ENCODE data around the gene ZNF275.
"Not testable (repeated sequence)": the region's sequence is repeated elsewhere in the genome, so short reads cannot be mapped to it uniquely, and the experiment has no call there.

The ZNF275 gene

DNA sequence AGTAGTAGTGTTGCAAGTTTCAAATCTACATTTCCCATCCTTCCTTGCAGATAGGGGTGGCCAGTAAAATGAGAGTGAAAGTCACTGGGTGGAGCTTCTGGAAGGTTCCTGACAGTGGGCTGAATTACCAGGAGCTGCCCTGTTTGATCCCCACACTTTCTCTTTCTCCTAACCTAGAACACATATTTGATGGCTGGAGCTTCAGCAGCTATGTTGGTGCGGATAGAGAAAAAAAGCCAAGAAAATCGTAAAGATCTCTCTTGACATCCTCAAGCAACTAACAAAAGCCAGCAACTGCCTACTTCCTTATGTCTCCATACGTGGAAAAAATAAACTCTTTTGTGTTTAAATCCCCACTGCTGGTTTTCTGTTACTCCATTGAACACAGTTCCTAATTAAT, 32.2 kb downstream of the ZNF275 start:
- DNase-seq: no peak

GRCh38 chrX:153366878-153367538, 33.1 kb downstream of the ZNF275 start:
- DNase-seq: no peak

DNA sequence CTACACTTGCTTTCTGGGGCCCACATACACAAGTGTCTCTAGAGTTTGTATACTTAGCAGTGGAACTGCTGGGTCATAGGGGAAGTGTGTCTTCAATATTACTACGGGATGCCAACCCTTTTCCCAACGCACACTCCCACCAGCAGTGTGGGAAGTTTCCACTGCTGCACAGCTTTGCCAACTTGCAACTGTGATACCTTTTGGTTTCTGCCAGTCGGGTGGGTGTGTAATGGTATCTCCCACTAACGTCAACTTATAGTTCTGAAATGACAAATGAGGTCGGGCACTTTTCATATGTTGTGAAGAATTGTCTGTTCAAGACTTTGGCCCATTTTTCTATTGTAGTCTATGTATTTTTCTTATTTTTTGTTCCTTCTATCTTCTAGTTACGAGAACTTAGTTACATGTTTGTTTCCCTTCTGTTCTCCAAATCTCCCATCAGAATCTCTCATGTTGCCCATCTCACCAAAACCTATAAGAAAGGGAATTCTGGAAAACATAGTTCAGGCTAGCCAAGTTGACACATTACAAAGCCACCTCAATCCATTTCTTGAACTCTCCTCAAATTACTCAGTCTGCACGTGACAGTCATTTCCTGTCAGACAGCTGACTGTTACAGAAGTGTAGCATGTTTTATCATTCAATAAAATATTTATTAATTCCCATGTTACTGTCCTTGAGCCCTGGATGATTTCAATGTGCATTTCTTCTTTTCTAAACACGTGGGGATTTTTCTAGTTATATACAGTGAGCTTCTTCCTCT, 36.5 kb downstream of the ZNF275 start:
- no peak for DNase-seq

DNA sequence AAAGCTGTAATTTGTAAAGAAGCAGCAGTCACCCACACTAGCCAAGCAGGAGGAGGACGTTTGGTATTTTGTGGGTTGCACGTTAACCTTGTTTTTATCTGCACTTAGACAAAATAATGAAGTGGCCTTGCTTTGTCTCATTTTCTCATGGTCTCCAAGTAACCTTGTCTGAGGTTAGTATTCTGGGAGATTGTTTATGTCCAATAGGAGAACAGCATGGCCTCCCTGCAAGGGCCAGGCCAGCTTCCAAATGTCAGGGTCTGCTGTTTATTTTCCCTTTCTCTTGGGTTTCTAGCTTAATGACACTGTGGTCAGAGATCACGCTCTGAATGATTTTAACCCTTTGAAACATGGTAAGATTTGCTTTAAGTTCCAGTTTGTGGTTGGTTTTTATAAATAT, 37.3 kb downstream of the ZNF275 start:
- no peak for DNase-seq

DNA sequence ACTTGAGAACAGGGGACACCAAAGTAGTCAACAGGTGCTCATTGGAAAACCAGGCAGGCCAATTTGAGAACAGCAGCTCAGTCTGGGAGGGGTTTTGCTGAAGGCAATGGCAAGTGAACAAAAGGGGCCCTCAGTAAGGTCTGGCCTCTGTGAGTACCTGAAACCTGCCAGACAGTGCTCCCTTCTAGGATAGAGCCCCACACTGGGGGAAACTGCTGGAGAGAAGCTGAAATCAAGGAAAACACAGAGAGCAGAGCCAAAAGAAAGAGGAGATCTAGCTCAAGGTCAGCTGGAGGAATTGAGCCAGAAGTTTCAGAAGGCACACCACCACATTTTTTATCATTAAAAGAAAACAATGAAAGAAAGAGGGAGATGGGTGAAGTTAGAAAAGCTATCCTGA, 39.0 kb downstream of the ZNF275 start:
- DNase-seq: no peak

- no peak for DNase-seq
Observed at GRCh38 chrX:153374426-153374825, 40.5 kb downstream of the ZNF275 start.

DNA sequence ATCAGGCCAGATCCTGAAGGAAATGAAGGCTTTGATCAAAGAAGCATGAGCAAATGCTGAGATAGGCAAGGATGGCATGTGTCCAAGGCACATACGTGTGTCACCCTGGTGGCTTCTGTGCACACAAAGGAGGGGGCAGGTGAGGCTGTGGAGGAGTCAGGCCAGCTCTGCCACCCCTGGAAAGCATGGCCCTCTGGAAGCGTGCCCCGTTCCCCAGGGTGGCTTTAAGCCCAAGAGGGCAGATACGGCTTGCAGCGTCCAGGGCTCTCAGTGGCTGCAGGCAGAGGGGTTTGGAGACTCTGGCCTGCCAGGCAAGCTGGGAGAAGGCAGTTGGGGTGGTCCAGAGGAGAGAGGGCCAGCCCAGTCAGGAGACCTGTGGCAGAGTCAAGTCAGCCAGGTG, 41.6 kb downstream of the ZNF275 start:
- no peak for DNase-seq

DNA sequence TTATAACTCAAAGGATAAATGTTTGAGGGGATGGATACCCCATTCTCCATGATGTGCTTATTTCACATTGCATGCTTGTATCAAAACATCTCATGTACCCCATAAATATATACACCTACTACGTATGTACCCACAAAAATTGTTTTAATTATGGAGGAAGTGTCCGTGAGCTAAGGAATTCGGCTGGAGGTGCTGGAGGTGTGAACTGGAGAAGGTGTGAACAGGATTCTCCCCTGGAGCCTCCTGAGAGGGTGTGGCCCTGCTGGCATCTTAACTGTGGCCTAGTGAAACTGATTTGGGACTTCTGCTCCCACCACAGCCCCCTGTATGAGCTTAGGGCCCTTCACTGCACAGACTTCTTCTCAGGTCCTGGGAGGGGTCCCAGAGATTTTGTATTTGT, 43.8 kb downstream of the ZNF275 start:
- no peak for DNase-seq

DNA sequence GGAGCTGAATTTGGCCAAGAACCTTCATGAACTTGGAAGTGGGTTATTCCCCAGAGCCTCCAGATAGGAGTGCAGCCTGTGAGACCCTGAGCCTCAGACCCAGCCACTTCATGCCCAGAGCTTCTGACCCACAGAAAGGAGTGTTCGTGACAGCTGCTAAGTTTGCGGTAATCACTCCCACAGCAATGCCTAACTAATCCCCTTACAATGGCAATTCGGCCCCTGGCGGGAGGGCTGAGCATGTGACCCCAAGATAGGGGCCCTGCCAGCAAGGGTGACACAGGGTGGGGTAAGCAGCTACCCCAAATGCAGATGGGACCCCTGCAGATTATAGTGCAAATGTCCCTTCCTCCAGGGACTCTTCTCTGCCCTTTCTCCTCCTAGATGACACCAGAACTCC, 44.7 kb downstream of the ZNF275 start:
- no peak for DNase-seq

GRCh38 chrX:153379508-153379907, 45.6 kb downstream of the ZNF275 start:
- DNase-seq: no peak

- no peak for DNase-seq
Observed at GRCh38 chrX:153379971-153380581, 46.1 kb downstream of the ZNF275 start.

DNA sequence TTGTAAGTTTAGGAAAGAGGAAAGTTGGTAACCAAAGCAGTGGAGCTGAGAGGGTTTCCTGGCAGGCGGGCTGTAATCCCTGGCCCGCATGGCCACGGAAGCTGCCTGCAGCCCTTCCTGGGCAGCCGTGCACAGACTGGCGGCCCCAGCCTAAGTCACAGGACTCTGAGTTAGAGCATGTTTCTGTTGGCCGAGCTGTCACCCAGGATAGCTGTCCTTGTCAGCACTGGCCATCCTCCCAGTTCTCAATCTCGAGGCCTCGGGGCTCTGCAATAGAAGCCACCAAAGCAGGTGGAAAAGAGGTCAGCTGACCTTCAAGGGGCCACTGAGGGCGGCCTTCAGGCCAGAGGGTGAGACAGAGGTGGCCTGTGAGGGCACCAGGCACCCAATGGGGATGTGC, 46.7 kb downstream of the ZNF275 start:
- no peak for DNase-seq

DNA sequence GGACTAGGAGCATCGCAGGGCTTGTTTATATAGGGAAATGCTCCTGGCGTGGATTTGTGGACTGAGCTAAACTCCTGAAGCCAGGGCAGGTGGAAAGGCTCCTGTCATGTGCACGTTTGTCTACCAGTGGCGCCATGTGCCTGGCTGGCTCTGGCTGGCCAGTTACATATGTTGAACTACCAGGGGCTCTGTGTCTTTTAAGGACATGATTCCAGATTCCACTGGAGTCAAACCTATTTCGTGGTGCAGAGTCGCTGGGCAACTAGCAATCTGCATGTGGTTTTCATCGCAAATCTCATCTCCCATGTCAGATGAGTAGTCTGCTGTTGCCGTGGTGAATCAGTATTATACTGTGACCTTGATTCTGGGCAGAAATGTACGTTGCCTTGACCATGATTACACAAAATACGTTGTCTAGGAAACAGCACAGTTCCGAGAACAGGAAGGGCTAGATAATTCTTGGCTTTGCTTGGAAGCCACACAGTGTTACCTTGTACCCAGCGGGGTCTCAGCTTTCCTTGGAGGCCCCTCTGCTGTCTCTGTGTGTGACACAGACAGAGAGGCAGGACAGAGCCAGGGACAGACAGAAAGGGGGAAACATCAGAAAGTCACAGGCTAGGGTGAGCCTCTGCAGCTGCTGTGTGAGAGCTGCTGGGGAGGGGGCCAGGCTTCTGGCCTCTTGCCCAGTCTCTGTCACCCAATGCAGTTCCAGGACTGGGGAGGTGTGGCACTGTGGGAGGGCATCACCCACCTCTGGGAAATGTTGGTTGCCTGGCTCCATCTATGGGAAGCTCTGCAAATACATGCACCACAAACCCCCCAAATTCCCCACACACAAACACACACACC, 48.0 kb downstream of the ZNF275 start:
- DNase-seq: peak; percentile 12

GRCh38 chrX:153382563-153383482, 48.9 kb downstream of the ZNF275 start:
- DNase-seq: no peak

GRCh38 chrX:153384390-153384789, 50.4 kb downstream of the ZNF275 start:
- DNase-seq: no peak

DNA sequence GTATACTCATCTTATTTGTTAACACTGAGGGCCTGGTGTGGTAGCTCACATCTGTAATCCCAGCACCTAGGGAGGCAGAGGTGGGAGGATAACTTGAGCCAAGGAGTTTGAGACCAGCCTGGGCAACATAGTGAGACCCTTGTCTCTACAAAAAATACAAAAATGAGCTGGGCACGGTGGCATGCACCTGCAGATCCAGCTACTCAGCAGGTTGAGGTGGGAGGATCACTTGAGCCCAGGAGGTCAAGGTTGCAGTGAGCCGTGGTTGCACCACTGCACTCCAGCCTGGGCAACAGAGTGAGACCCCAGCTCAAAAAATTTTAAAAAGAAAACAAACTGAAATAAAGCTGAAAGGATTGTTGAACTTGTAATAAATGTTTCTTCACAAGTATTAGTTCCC, 51.0 kb downstream of the ZNF275 start:
- not testable (repeated sequence) for DNase-seq

DNA sequence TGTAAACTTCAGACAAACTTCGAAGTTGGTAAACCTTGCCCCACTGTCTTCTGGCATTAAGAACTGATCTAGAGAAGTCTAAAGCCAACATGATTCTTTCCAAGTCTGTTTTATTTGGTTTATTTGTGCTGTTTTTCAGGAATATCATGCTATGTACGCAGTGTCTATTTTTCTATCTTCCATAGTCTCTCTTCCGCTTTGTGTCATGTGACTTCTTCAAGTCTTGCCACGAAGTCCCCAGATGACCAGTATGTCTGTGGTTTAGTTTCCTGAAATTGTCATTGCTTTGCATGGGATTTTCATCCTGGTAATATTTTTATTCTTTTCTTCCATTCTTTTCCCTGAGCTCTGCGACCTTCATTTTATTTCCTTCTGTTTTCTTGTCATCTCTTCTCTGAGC, 52.1 kb downstream of the ZNF275 start:
- DNase-seq: no peak

- DNase-seq: no peak
Observed at GRCh38 chrX:153387345-153387744, 53.4 kb downstream of the ZNF275 start.

- DNase-seq: no peak
Observed at GRCh38 chrX:153387987-153388721, 54.2 kb downstream of the ZNF275 start.

GRCh38 chrX:153388722-153389459, 54.9 kb downstream of the ZNF275 start:
- no peak for DNase-seq

DNA sequence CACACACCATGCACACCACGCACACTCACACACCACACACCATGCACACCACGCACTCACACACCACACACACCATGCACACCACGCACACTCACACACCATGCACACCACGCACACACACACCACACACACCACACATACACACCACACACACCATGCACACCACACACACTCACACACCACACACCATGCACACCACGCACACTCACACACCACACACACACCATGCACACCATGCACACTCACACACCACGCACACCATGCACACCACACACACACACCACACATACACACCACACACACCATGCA, 55.5 kb downstream of the ZNF275 start:
- not testable (repeated sequence) for DNase-seq

Data from NCI-H1417 treated with DMSO at 0.1 percent for 48 hours (cell line).